GM21528 (cell line): ENCODE results near the gene ANKRD44.

Experiments
- ATAC-seq: cut with Tn5 transposase; IDR thresholded peaks from one replicate; pipeline ENCODE4 v1.9.1; 2021; ENCODE audit warnings: mild to moderate bottlenecking, moderate library complexity; ENCODE audit not compliant: unreplicated experiment, low FRiP score

The ANKRD44 gene

GRCh38 chr2:197191177-197191939 is 119.2 kb downstream of the ANKRD44 start:
- ATAC-seq: peak; percentile 52

GRCh38 chr2:197190100-197190432 is 120.5 kb downstream of the ANKRD44 start:
- ATAC-seq: no peak

GRCh38 chr2:197189426-197190099 is 121.0 kb downstream of the ANKRD44 start:
- no peak for ATAC-seq

- ATAC-seq: no peak
Observed at GRCh38 chr2:197185676-197186075, 124.9 kb downstream of the ANKRD44 start.

- no peak for ATAC-seq
Observed at GRCh38 chr2:197184959-197185586, 125.5 kb downstream of the ANKRD44 start.

GRCh38 chr2:197183355-197183754 is 127.2 kb downstream of the ANKRD44 start:
- ATAC-seq: no peak

- ATAC-seq: no peak
Observed at GRCh38 chr2:197182668-197183067, 127.9 kb downstream of the ANKRD44 start.

- ATAC-seq: no peak
Observed at GRCh38 chr2:197181491-197181890, 129.1 kb downstream of the ANKRD44 start.

- no peak for ATAC-seq
Observed at GRCh38 chr2:197179744-197180498, 130.7 kb downstream of the ANKRD44 start.

- no peak for ATAC-seq
Observed at GRCh38 chr2:197176522-197176921, 134.1 kb downstream of the ANKRD44 start.

GRCh38 chr2:197174539-197175094 is 136.0 kb downstream of the ANKRD44 start:
- no peak for ATAC-seq

GRCh38 chr2:197171582-197171981 is 139.0 kb downstream of the ANKRD44 start:
- ATAC-seq: no peak

- no peak for ATAC-seq
Observed at GRCh38 chr2:197170208-197170607, 140.4 kb downstream of the ANKRD44 start.

GRCh38 chr2:197168705-197169104 is 141.9 kb downstream of the ANKRD44 start:
- ATAC-seq: peak; percentile 75

GRCh38 chr2:197167608-197168314 is 142.8 kb downstream of the ANKRD44 start:
- ATAC-seq: no peak

- ATAC-seq: no peak
Observed at GRCh38 chr2:197165020-197165419, 145.6 kb downstream of the ANKRD44 start.

GRCh38 chr2:197164141-197164754 is 146.3 kb downstream of the ANKRD44 start:
- ATAC-seq: no peak

GRCh38 chr2:197163712-197164140 is 146.9 kb downstream of the ANKRD44 start:
- no peak for ATAC-seq

GRCh38 chr2:197161774-197162173 is 148.8 kb downstream of the ANKRD44 start:
- no peak for ATAC-seq
